Activated gamma-delta T cell treated with anti-CD3 and anti-CD28 coated beads, Interleukin-2, amount 50 U/mL, for 16 hours (primary cell): ENCODE data around the gene CSNK1E.
"Not testable (repeated sequence)": the region's sequence is repeated elsewhere in the genome, so short reads cannot be mapped to it uniquely, and the experiment has no call there.

Experiments
- DNase-seq: peaks from one replicate; pipeline ENCODE4 v3.0.0-alpha.2; 2020; ENCODE audit warnings: low read depth

CSNK1E gene

DNA sequence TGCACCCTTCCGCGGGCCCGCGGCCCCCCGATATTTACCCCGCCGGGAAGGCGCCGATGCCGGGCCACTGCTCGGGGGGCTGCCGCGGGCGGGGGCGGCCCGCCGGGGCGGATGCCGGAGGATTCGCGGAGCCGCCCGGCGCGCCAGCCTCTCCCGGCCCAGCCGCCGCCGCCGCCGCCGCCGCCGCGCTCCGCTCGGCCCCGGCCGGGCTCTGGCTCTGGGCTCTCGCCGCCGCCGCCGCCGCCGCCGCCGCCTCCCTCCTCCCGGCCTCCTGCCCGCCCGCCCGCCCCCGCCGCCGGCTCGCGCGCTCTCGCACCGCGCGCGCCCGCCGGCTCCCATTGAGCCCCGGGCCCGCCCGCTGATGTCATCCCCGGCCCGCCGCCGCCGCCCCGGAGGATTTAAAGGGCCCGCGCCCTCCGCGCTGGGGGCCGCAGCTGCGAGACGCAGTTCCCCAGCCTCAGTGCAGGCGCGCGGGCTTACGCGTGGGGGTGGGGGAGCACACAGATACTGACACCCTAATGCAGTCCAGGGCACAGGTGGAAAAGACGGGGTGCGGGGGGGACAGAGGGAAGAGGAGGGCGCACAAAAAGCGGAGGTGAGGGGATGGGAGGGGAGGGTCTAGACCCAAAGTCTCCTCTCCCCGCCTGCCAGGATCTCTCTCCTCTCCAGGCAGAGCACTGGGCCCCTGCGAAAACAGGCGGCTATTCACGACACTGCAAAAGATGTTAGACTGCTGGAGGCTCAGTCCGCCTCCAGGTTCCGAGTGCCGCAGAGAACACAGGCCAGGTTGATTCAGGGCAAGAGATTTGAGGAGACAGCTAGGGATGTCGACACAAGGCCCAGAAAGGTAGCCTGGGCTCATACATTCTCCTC is at the start of gene CSNK1E:
CSNK1E (minus strand) TSS at position 312 of the 873 bp plus-strand sequence. CDS start 3,276 bp downstream, outside the sequence.
- peak; percentile 47 for DNase-seq

GRCh38 chr22:38365829-38366228 is 48.6 kb upstream of the CSNK1E start:
- not testable (repeated sequence) for DNase-seq

GRCh38 chr22:38365174-38365573 is 47.9 kb upstream of the CSNK1E start:
- not testable (repeated sequence) for DNase-seq

DNA sequence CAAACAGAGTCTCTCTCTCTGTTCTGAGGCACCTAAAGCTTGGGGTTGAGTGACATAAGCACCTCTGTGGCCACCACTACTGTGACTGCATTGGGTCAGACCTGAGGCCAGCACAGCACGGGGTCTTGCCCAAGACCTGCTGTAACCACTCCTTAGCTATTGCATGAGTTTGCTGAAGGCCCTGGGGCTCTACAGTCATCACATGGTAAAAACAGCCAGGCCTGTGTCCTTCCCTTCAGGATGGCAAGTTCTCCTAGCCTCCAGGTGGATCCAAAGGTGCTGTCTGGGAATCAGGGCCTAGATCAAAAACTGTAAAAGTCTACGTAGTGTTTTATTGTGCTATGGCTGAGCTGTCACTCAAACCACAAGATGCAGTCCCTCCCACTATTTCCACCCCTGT is 43.3 kb upstream of the CSNK1E start:
- not testable (repeated sequence) for DNase-seq

DNA sequence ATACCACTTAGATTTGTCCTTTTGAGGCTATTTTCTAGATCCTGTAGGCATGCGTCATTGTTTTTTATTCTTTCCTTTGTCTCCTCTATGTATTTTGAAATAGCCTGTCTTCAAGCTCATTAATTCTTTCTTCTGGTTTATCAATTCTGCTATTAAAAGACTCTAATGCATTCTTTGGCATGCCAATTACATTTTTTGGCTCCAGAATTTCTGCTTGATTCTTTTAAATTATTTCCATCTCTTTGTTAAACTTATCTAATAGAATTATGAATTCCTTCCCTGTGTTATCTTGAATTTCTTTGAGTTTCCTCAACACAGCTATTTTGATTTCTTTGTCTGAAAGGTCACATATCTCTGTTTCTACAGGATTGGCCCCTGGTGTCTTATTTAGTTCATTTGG is 42.6 kb upstream of the CSNK1E start:
- DNase-seq: not testable (repeated sequence)

DNA sequence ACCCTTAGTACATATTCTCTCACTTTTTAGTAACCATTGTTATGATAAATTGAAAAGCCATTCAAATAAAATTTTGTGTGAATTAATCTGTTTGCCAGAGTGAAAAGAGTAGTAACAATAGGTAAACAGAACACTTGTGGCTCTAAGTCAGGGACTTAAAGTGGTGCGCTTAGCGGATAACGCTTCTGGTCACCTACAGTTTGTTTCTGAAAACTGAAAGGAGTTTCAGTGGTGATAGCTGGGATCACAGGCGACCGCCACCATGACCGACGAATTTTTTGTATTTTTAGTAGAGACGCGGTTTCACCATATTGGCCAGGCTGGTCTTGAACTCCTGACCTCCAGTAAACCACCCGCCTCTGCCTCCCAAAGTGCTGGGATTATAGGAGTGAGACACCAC is 40.7 kb upstream of the CSNK1E start:
- not testable (repeated sequence) for DNase-seq

DNA sequence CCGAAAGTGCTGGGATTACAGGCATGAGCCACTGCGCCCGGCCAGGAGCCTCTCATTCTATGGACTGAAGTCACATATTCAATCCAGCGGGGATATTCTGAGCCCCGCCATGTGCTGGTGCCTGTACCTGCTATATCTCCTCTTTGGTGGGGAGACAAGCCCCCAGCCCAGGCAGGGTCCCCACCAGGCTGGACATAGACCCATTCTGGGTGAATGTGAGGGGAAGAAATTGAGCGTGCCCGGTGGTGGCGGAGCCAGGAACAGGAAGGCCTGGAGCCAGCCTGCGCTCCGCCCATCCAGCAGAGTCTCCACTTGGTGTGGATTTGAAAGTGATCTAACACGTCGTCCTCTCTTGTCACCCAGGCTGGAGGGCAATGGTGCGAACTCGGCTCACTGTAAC is 38.0 kb upstream of the CSNK1E start:
- no peak for DNase-seq

DNA sequence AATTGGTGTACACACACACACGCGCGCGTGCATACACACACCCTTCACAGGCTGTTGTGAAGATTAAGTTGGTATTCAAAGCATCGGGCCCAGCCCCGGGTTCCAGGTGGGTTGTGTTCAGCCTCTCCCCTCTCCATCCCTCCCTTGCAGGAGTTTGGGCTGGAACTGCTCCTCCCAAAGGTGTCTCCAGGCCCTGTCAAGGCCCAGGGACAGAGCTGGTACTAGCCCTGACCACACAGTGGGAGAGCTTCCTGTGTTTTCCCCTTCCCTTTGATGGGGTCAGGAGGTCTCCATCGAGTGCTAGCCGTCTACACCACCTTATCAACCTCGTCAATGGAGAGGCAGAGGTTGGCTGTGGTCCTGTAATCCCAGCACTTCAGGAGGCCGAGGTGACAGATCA is 36.5 kb upstream of the CSNK1E start:
- DNase-seq: no peak

DNA sequence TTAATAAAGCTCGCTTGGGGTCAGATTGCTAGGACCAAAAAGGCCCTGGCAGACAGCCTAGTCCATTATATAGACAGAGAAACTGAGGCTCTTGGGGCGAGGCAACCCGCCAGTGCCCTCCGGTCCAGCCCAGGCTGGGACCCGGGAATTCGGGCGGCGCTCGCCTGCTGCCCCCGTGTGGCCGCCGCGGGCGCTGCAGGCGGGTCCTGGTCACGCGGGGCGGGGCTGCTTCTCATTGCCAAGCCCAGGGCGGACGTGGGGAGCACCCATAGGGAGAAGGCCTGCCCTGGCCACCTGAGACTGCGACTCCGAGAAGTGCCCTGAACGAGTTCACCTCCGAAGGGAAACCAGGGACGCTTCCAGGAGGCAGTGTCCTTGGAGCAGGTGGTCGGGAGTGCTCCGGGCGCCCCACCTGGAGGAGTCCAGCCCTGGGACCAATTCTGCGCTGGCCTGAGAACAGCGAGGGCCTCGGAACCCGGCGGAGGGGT is 36.0 kb upstream of the CSNK1E start:
- peak; percentile 50 for DNase-seq

DNA sequence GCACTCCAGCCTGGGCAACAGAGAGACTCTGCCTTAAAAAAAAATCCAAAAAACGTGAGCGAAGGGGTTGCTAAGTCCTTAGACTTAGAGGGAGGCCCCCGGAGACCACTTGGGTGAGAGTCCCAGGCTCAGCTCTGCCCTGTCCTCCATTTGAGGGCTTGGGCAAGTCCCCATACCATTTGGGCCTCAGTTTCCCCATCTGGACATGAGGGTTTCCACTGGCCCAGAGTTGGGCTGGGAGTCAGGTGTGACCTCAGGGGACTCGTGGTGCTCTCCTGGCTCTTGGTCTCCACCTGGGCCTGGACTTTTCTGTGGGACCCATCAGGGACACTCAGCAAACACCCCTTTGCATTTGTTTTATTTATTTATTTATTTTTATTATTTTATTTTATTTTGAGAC is 35.2 kb upstream of the CSNK1E start:
- DNase-seq: no peak

DNA sequence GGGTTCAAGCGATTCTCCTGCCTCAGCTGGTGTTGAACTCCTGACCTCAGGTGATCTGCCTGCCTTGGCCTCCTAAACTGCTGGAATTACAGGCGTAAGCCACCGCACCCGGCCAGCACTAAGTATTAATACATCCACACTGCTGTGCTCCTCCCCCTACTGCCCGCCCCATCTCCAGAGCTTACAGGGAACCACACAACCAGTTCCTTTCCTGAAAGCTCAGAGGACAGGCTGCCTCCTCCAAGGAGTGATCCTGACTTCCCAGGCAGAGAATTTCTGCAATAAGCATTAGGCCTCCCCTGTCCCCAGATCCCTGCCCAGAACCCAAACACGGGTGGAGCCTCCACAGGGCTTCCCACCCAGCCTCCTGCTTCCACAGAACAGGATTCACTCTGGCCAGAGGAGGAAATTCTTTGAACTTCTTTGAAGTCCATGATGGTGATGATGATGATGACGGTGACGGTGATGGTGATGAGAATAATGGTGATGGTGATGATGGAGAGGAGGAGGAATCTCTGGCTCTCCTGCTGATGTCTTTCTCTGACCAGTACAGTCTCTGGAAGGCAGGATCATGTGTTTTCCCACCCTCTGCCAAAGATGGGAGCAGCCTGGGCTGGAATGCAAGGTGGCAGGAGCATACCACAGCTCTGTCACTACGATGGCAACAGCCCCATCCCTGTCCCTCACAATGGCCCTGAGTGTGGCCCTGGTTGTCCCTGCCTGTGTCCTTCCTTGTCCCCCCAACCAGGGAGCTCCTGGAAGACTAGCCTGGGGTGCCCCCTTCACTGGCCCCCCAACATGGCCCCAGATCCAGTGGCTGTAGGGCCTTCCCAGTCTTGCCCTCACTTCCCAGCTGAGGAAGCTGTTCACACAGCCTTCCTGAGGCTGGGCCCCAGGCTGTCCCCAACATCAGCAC is 33.5 kb upstream of the CSNK1E start:
- DNase-seq: no peak

- no peak for DNase-seq
These were observed 31.7 kb upstream of the CSNK1E start for GRCh38 chr22:38348751-38349496.

GRCh38 chr22:38347944-38348750 is 30.9 kb upstream of the CSNK1E start:
- DNase-seq: no peak

DNA sequence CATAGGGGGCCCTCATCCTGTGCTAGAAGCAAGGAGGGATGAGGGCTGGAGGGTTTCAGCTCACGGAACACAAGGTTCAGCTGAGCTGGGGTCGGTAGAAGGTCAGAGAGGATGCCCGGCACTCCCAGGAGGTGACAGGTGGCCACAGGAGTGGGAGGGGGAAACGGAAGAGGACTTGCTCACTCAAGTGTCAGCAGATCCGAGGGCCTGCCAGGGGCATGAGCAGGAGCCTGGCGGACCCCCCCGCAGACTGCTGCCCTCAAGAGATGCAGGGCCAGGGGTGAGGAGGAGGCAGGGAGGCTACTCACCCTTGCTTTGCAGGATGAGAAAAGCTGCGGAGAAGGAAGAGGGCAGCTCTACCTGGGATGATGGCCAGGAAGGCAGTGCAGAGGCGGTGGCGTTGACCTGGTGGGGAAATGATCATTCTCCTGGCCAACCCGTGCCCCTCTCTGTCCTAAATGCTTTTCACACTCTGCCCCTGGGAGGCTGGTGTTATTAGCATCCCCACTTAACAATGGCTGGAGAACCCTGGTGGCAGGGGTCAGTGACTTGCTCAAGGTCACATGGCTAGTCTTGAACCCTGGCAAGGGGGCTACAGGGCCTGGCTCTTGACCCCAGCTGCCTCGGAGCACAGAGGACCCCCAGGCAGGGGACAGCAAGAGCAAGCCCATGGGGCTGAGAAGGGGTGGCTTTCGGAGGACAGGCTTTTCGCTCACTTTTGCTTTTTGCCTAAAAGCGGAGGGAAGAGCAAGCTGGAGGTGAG is 30.1 kb upstream of the CSNK1E start:
- DNase-seq: no peak

GRCh38 chr22:38346506-38346905 is 29.3 kb upstream of the CSNK1E start:
- no peak for DNase-seq

DNA sequence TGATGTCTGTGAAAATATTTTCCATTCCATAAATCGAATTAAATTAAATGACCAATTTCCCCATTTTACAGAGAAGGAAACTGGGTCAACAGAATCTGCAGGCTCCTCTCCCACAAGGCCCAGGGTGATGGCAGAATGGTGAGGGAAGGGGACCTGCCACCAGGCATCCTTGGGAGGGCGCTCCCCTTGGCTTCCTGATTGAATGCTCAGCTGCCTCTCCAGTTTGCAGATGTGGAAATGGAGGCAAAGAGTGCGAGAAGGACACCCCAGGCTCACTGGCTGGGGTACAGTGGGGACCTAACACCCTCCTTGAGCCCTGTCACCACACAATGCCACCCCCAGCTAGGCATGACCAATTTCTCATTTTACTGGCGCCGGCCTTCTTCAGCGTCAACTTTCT is 28.5 kb upstream of the CSNK1E start:
- DNase-seq: no peak

GRCh38 chr22:38339893-38340292 is 22.7 kb upstream of the CSNK1E start:
- DNase-seq: not testable (repeated sequence)

DNA sequence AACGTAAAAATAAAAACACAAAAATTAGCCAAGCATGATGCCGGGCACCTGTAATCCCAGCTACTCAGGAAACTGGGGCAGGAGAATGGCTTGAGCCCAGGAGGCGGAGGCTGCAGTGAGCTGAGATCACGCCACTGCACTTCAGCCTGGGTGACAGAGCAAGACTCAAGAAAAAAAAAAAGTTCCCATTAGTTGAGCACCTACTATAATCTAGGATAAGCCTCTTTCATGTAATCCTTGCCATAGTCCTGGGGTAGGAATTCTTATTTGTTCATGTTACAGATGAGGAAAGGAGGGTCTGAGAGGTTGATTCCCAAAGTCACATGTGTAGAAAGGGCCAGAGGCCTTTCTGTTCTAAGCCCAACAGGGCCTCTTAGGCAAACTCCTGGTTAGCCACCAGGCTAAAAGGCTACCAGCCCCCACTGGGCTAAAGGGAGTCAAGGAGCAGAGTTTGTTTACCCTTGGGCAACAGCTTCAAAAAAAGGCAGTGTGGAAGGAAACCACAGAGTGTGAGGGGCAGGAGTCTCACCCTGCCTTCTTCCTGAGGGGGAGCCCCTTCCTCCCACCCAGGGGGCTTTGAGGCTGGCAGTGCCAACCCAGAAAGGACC is 21.6 kb upstream of the CSNK1E start:
- no peak for DNase-seq

DNA sequence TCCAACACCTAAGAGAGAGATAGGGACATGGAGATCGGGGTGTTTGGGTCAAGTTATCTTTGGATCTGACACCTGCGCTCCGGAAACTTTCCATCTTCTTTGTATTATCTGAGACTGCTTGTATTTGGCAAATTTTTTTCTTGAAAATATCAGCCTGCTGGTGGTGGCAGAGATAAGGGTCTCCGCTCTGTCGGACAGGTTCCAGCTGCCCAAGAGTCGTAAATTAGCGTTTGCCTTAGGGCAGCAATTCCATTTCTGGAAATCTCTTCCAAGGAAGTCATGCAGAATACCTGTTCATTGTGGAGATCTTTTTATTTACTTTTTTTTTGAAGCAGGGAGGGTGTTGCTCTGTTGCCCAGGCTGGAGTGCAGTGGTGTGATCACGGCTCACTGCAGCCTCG is 19.5 kb upstream of the CSNK1E start:
- DNase-seq: no peak

- no peak for DNase-seq
These were observed 17.8 kb upstream of the CSNK1E start for GRCh38 chr22:38335077-38335476.
